NT2/D1 (cell line): ENCODE results near the gene IWS1.

Experiments
- SUZ12 ChIP-seq: IDR thresholded peaks from 2 replicates; pipeline ENCODE4 v1.6.1; 2011; ENCODE audit not compliant: insufficient read length, insufficient read depth; ENCODE audit errors: extremely low read depth
- YY1 ChIP-seq: IDR thresholded peaks from 2 replicates; pipeline ENCODE4 v1.6.1; 2011; ENCODE audit not compliant: insufficient read length, insufficient read depth
- ZNF274 ChIP-seq: IDR thresholded peaks from 2 replicates; pipeline ENCODE4 v1.6.1; 2011; ENCODE audit warnings: mild to moderate bottlenecking, low read depth, low read length

- no peak for TF ChIP-seq YY1
- TF ChIP-seq SUZ12 = no peak
- no peak for TF ChIP-seq ZNF274
Measured at GRCh38 chr2:127516041-127516762, 10.1 kb downstream of the IWS1 start.
